PC-9 (cell line): Measurements from ENCODE around the gene ARL8A. TPM values are rescaled to one million over a fixed set of nuclear protein-coding genes. Genes with fewer than 3 reads are reported as not detected.

Experiments used
- BruUV-seq: library from RNA; stranded (reverse); fragments of 400-500 nt; replicated peaks from 2 replicates; lab custom pipeline; 2021; lab: Mats Ljungman, UMichigan
- CTCF ChIA-PET: fragments of 300-600 bp; sonication (Branson Sonifier 250); formaldehyde crosslinking; loops from one replicate; lab custom pipeline; 2022; ENCODE audit warnings: antibody characterized with exemption; lab: Charles Lee
- POLR2A ChIA-PET: fragments of 300-600 bp; sonication (Branson Sonifier 250); formaldehyde crosslinking; loops from one replicate; lab custom pipeline; 2022; ENCODE audit warnings: antibody characterized with exemption; ENCODE audit not compliant: unreplicated experiment; lab: Charles Lee
- DNase-seq, 2 experiments: peaks; one replicate each; pipeline versions ENCODE4 v3.0.0 to v3.0.0-alpha.2; 2015 to 2022; ENCODE audit warnings: mixed read lengths in 1 of 2
- H2AFZ ChIP-seq: fragments of 200-600 bp; sonication (generic); 2 replicates; pipeline ENCODE4 v1.8.1; 2017; ENCODE audit warnings: antibody characterized with exemption
- H3F3A ChIP-seq: fragments of 200-600 bp; sonication (generic); 2 replicates; pipeline ENCODE4 v1.8.1; 2017; ENCODE audit warnings: antibody characterized with exemption, mild to moderate bottlenecking, low read depth; ENCODE audit not compliant: insufficient read depth
- H3K27ac ChIP-seq: fragments of 200-600 bp; sonication (generic); 2 replicates; pipeline ENCODE4 v1.6.1; 2016; ENCODE audit warnings: mixed run types
- H3K27me3 ChIP-seq: fragments of 200-600 bp; sonication (generic); 2 replicates; pipeline ENCODE4 v1.6.1; 2016; ENCODE audit warnings: low read depth, mixed run types; ENCODE audit not compliant: insufficient read depth
- H3K36me3 ChIP-seq: fragments of 200-600 bp; sonication (generic); 2 replicates; pipeline ENCODE4 v1.6.1; 2016; ENCODE audit warnings: low read depth, mixed run types
- H3K4me1 ChIP-seq: fragments of 200-600 bp; sonication (generic); replicated peaks from 2 replicates; pipeline ENCODE4 v1.6.1; 2016; ENCODE audit warnings: mixed run types; ENCODE audit not compliant: insufficient read depth
- H3K4me2 ChIP-seq: fragments of 200-600 bp; sonication (generic); 2 replicates; pipeline ENCODE4 v1.6.1; 2017; ENCODE audit warnings: mixed run types
- H3K4me3 ChIP-seq: fragments of 200-600 bp; sonication (generic); 2 replicates; pipeline ENCODE4 v1.6.1; 2016; ENCODE audit warnings: mixed run types
- H3K79me2 ChIP-seq: fragments of 200-600 bp; sonication (generic); 2 replicates; pipeline ENCODE4 v1.6.1; 2017; ENCODE audit warnings: low read depth, mixed run types
- H3K9me2 ChIP-seq: fragments of 200-600 bp; sonication (generic); 2 replicates; pipeline ENCODE4 v1.8.1; 2017; ENCODE audit warnings: mild to moderate bottlenecking; ENCODE audit not compliant: insufficient read depth
- H3K9me3 ChIP-seq: fragments of 200-600 bp; sonication (generic); 2 replicates; pipeline ENCODE4 v1.8.1; 2016; ENCODE audit warnings: low read depth; ENCODE audit not compliant: insufficient read depth
- H4K20me1 ChIP-seq: fragments of 200-600 bp; sonication (generic); 2 replicates; pipeline ENCODE4 v1.8.1; 2017; ENCODE audit not compliant: insufficient read depth
- EZH2 ChIP-seq: fragments of 200-600 bp; sonication (generic); IDR thresholded peaks from 2 replicates; pipeline ENCODE4 v1.8.0; 2017; ENCODE audit warnings: antibody characterized with exemption, low read depth
- intact Hi-C: fragments of 100-400 bp; cut with micrococcal nuclease; formaldehyde crosslinking; loops from one replicate; pipeline ENCODE4 v1.10.0; 2022; ENCODE audit not compliant: unreplicated experiment
- total RNA-seq: library from RNA; stranded (reverse); gene quantifications from 2 replicates; pipeline ENCODE4 v1.2.3, GENCODE V29; 2021
- TF ChIP-seq, protein P1 (sequence below): fragments of 200-600 bp; sonication (generic); conservative IDR thresholded peaks from 2 replicates; pipeline ENCODE4 v1.6.1; 2017; ENCODE audit warnings: mixed run types, antibody characterized with exemption, mild to moderate bottlenecking, moderate library complexity

Gene ARL8A
- total RNA-seq, 1 experiment from 2014 or later: 42.6 TPM

DNA sequence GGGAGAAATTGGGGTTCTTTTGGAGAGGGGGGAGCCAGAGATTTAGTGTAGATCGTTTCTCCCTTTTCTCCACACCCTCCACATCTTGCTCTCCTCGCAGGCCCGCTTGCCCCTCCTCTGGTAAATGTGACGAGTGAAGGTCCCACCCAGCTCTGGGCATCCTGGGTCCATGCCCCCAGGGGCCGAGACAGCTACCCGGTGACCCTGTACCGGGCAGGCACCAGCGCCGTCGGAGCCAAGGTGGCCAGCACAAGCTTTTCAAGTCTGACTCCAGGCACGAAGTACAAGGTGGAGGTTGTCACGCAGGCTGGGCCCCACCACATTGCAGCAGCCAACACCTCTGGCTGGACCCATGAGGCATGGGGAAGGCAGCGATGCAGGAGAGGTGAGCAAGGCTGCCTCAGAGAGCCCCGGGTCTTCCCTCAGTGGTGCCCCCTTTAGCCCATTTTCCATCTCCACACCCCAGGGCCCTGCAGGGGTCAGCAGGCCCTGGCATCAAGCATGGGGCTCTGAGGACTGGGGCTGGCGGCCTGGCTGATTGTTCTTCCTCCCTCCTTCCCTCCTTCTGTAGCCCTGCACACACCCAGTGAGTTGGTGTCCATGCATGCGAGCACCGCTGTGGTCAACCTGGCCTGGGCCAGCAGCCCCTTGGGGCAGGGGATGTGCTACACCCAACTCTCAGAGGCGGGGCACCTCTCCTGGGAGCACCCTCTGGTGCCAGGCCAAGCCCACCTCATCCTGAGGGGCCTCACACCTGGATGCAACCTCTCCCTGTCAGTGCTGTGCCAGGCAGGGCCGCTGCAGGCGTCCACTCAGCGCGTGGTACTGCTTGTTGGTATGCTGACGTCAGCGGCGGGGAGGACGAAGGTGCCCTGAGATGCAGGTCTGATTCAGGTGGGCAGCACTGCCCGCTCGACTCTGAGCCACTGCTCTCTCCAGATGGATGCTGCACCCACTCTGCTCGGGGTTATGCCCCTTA is 32.7 kb upstream of the ARL8A start:
- intact Hi-C loops: no loop called here
- CTCF ChIA-PET: no interaction called here
- no peaks in the 10 kb centered on the region for H3K9me3 ChIP-seq

DNA sequence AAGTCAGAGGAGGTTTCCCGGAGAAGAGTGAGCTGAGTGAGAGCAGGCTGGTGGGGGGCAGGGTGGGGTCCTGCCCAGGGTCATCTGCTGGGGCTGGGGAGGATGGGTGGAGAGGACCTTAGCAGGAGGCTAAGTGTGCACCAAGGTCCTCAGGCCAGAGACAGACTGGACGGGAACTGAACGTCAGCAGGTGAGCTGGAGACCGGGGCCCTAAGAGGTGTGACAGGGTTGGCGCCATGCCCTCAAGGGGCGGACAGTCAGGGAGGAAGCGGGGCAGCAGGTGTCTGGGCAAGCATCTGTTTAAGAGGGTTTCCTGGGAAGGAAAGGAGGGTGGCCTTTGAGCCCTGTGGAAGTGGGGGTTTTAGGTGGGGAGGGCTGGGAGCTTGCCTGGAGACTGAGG is 29.5 kb upstream of the ARL8A start:
- TF ChIP-seq EZH2: no peak
- TF ChIP-seq, protein P1, sequence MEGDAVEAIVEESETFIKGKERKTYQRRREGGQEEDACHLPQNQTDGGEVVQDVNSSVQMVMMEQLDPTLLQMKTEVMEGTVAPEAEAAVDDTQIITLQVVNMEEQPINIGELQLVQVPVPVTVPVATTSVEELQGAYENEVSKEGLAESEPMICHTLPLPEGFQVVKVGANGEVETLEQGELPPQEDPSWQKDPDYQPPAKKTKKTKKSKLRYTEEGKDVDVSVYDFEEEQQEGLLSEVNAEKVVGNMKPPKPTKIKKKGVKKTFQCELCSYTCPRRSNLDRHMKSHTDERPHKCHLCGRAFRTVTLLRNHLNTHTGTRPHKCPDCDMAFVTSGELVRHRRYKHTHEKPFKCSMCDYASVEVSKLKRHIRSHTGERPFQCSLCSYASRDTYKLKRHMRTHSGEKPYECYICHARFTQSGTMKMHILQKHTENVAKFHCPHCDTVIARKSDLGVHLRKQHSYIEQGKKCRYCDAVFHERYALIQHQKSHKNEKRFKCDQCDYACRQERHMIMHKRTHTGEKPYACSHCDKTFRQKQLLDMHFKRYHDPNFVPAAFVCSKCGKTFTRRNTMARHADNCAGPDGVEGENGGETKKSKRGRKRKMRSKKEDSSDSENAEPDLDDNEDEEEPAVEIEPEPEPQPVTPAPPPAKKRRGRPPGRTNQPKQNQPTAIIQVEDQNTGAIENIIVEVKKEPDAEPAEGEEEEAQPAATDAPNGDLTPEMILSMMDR: no peak
- Histone ChIP-seq H3K4me2 (no peak overlapping the region), H3F3A (no peaks in the 10 kb centered on the region), H3K27me3 (peaks cover 18% of the 10 kb centered on the region), H3K4me1 (no peaks in the 10 kb centered on the region), H3K27ac (no peak overlapping the region), H3K79me2 (no peaks in the 10 kb centered on the region), H3K36me3 (no peaks in the 10 kb centered on the region), H2AFZ (no peak overlapping the region), H3K9me2 (no peaks in the 10 kb centered on the region), H3K4me3 (no peak overlapping the region), H3K9me3 (no peaks in the 10 kb centered on the region), H4K20me1 (no peaks in the 10 kb centered on the region)
- POLR2A ChIA-PET: interaction anchor here (0.7 kb wide), 1 partner anchor 576 kb away, joined by 6 read pairs; no protein-coding TSS in a partner anchor
- BruUV-seq: no TSS peak
- CTCF ChIA-PET: interaction anchor here (0.7 kb wide), 1 partner anchor 555 kb away, joined by 3 read pairs; no protein-coding TSS in a partner anchor
- no peak for DNase-seq
- intact Hi-C loops: no loop called here

More for the DNA sequence above, 32.7 kb upstream of the ARL8A start:
- Histone ChIP-seq H3K79me2 (no peaks in the 10 kb centered on the region), H3K27ac (no peak overlapping the region), H4K20me1 (no peaks in the 10 kb centered on the region), H3K4me2 (no peak overlapping the region), H3K9me2 (no peaks in the 10 kb centered on the region), H3K27me3 (peaks cover 27% of the 10 kb centered on the region), H2AFZ (no peak overlapping the region), H3F3A (no peaks in the 10 kb centered on the region), H3K4me3 (no peak overlapping the region), H3K4me1 (no peaks in the 10 kb centered on the region), H3K36me3 (no peaks in the 10 kb centered on the region)
- POLR2A ChIA-PET: no interaction called here
- no peak for DNase-seq
- no TSS peak for BruUV-seq
- TF ChIP-seq, protein P1: no peak
- TF ChIP-seq EZH2: no peak

DNA sequence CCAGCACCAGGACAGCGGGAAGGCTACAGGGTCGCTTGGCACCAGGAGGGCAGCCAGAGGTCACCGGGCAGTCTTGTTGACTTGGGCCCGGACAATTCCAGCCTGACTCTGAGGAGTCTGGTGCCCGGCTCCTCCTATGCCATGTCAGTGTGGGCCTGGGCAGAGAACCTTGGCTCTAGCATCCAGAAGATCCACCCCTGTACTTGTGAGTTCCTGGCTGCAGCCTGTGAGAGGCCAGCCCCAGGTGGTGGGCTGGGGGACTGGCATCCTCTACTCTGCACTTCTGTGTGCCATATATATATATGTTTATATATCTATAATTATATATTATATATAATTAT is 27.4 kb upstream of the ARL8A start:
- Histone ChIP-seq H3K9me3 (no peaks in the 10 kb centered on the region), H3K27ac (no peak overlapping the region), H3K4me2 (no peak overlapping the region), H3K36me3 (no peaks in the 10 kb centered on the region), H3K27me3 (peaks cover 7% of the 10 kb centered on the region; the same call in 1 of the 2 replicates), H2AFZ (no peak overlapping the region), H3K79me2 (no peaks in the 10 kb centered on the region), H4K20me1 (no peaks in the 10 kb centered on the region), H3K4me3 (no peak overlapping the region), H3K9me2 (no peaks in the 10 kb centered on the region), H3F3A (no peaks in the 10 kb centered on the region), H3K4me1 (no peaks in the 10 kb centered on the region)
- BruUV-seq: no TSS peak
- TF ChIP-seq, protein P1: no peak
- TF ChIP-seq EZH2: no peak
- CTCF ChIA-PET: no interaction called here
- intact Hi-C loops: no loop called here
- no peak for DNase-seq
- POLR2A ChIA-PET: no interaction called here
